ENCODE data around the gene WDR81.

WDR81 gene

GRCh38 chr17:1779571-1780131 is 55.1 kb downstream of the WDR81 start:
- no peak for DNase-seq (ENCODE audit: low read depth)

- DNase-seq (ENCODE audit: low read depth) = no peak
Measured at GRCh38 chr17:1782171-1782567, 57.7 kb downstream of the WDR81 start.

- DNase-seq (ENCODE audit: low read depth) = no peak
Measured at GRCh38 chr17:1783271-1783670, 58.8 kb downstream of the WDR81 start.

- DNase-seq (ENCODE audit: low read depth) = no peak
Measured at GRCh38 chr17:1783834-1784611, 59.5 kb downstream of the WDR81 start.

- no peak for DNase-seq (ENCODE audit: low read depth)
Measured at GRCh38 chr17:1785930-1786329, 61.4 kb downstream of the WDR81 start.

GRCh38 chr17:1786708-1787107 is 62.2 kb downstream of the WDR81 start:
- no peak for DNase-seq (ENCODE audit: low read depth)

- DNase-seq (ENCODE audit: low read depth) = no peak
Measured at GRCh38 chr17:1787301-1787902, 62.9 kb downstream of the WDR81 start.
